Measurements from ENCODE around the gene ZMIZ1. TPM values are rescaled to one million over a fixed set of nuclear protein-coding genes. Genes with fewer than 3 reads are reported as not detected.
A peak's percentile ranks its signal among the peaks of the same experiment; 100 is the strongest.

The ZMIZ1 gene
- total and polyA plus RNA-seq, 12 donors, result 6.6 to 113 (median 55.1) TPM

GRCh38 chr10:79048639-79049550 lies 19.9 kb upstream of the ZMIZ1 start:
- TF ChIP-seq POLR2A (IDR thresholded peaks at IDR 0.05) (no peak), CTCF (IDR thresholded peaks at IDR 0.05) (no peak)
- Histone ChIP-seq H3K36me3 (replicated peaks in 1 of 2) (no peaks in the 10 kb centered on the region), H3K4me1 (replicated peaks in 1 of 2) (peaks cover 5 to 33% of the 10 kb centered on the region in 2 donors), H3K9me3 (replicated peaks in 1 of 3) (no peaks in the 10 kb centered on the region), H3K27ac (peak overlapping the region in 2 of 5 donors; percentile 60 to 75), H3K27me3 (no peaks in the 10 kb centered on the region), H3K4me3 (no peak overlapping the region)
- DNase-seq, result peak in 3 of 7 donors; percentile 7 to 54 (median 12)
- 76 to 94% (median 81%) methylated on average over 7 to 14 of the region's 14 CpGs for WGBS, 4 donors
- intact Hi-C loops (cut with DNase I), result no loop called here

- TF ChIP-seq POLR2A (IDR thresholded peaks at IDR 0.05) (no peak), CTCF (IDR thresholded peaks at IDR 0.05) (no peak)
- H3K9me3 ChIP-seq (replicated peaks in 1 of 3), result no peaks in the 10 kb centered on the region
- no peak overlapping the region for H3K4me3 ChIP-seq
- H3K36me3 ChIP-seq (replicated peaks in 1 of 2), result no peaks in the 10 kb centered on the region
- intact Hi-C loops (cut with DNase I), result loop anchor here in 1 of 2 donors (10.0 kb wide), 1 partner anchor 195 kb away; no protein-coding TSS in a partner anchor
- WGBS, 4 donors, result 77 to 90% (median 85%) methylated on average over 14 to 15 of the region's 15 CpGs
- H3K4me1 ChIP-seq (replicated peaks in 1 of 2), result peaks cover 5 to 33% of the 10 kb centered on the region in 2 donors
- H3K27me3 ChIP-seq, result no peaks in the 10 kb centered on the region
- peak overlapping the region in 1 of 5 donors; percentile 5 for H3K27ac ChIP-seq
- peak in 2 of 7 donors; percentile 25 to 54 for DNase-seq
These were observed 18.6 kb upstream of the ZMIZ1 start for GRCh38 chr10:79049931-79050895.

GRCh38 chr10:79050896-79051555 lies 17.7 kb upstream of the ZMIZ1 start:
- Histone ChIP-seq H3K27me3 (no peaks in the 10 kb centered on the region), H3K4me1 (replicated peaks in 1 of 2) (peaks cover 5 to 33% of the 10 kb centered on the region in 2 donors), H3K36me3 (replicated peaks in 1 of 2) (no peaks in the 10 kb centered on the region), H3K9me3 (replicated peaks in 1 of 3) (no peaks in the 10 kb centered on the region), H3K27ac (peak overlapping the region in 2 of 5 donors; percentile 30 to 67), H3K4me3 (no peak overlapping the region)
- 83 to 94% (median 89%) methylated on average over 6 to 7 of the region's 7 CpGs for WGBS, 4 donors
- intact Hi-C loops (cut with DNase I), result loop anchor here in 1 of 2 donors (10.0 kb wide), 1 partner anchor 196 kb away; no protein-coding TSS in a partner anchor
- DNase-seq, result peak in 2 of 7 donors; percentile 67 to 68
- no peak for TF ChIP-seq CTCF (IDR thresholded peaks at IDR 0.05)
- TF ChIP-seq POLR2A (IDR thresholded peaks at IDR 0.05), result no peak

All from adrenal gland (tissue), 12 donors.